Activated T-helper 9 cell treated with anti-CD3 and anti-CD28 coated beads, Interleukin-2, amount 50 U/mL, for 16 hours (primary cell): ENCODE measurements around the gene ALDH8A1.
A peak's percentile ranks its signal among the peaks of the same experiment; 100 is the strongest.
"Not testable (repeated sequence)": the region's sequence is repeated elsewhere in the genome, so short reads cannot be mapped to it uniquely, and the experiment has no call there.

Source experiments
- DNase-seq: peaks from one replicate; pipeline ENCODE4 v3.0.0-alpha.2; 2020; ENCODE audit warnings: low read depth

The ALDH8A1 gene

GRCh38 chr6:134909701-134910592, 40.0 kb downstream of the ALDH8A1 start:
- no peak for DNase-seq

- no peak for DNase-seq
Observed at GRCh38 chr6:134908906-134909516, 40.9 kb downstream of the ALDH8A1 start.

- DNase-seq, result not testable (repeated sequence)
Observed at GRCh38 chr6:134904731-134905130, 45.2 kb downstream of the ALDH8A1 start.

- DNase-seq, result no peak
Observed at GRCh38 chr6:134903448-134903847, 46.5 kb downstream of the ALDH8A1 start.

- no peak for DNase-seq
Observed at GRCh38 chr6:134902936-134903335, 47.0 kb downstream of the ALDH8A1 start.

GRCh38 chr6:134902074-134902861, 47.6 kb downstream of the ALDH8A1 start:
- no peak for DNase-seq

- DNase-seq, result no peak
Observed at GRCh38 chr6:134898575-134898974, 51.3 kb downstream of the ALDH8A1 start.

- DNase-seq, result not testable (repeated sequence)
Observed at GRCh38 chr6:134898166-134898565, 51.7 kb downstream of the ALDH8A1 start.

GRCh38 chr6:134896910-134897309, 53.0 kb downstream of the ALDH8A1 start:
- DNase-seq, result no peak

- DNase-seq, result no peak
Observed at GRCh38 chr6:134894800-134895199, 55.1 kb downstream of the ALDH8A1 start.

- DNase-seq, result no peak
Observed at GRCh38 chr6:134892362-134892761, 57.5 kb downstream of the ALDH8A1 start.

GRCh38 chr6:134891633-134892032, 58.3 kb downstream of the ALDH8A1 start:
- DNase-seq, result no peak

- DNase-seq, result no peak
Observed at GRCh38 chr6:134888316-134888715, 61.6 kb downstream of the ALDH8A1 start.

- DNase-seq, result no peak
Observed at GRCh38 chr6:134884752-134885151, 65.1 kb downstream of the ALDH8A1 start.

- no peak for DNase-seq
Observed at GRCh38 chr6:134883314-134883713, 66.6 kb downstream of the ALDH8A1 start.

- peak; percentile 21 for DNase-seq
Observed at GRCh38 chr6:134882426-134883038, 67.4 kb downstream of the ALDH8A1 start.

GRCh38 chr6:134880487-134881190, 69.3 kb downstream of the ALDH8A1 start:
- DNase-seq, result no peak

GRCh38 chr6:134878136-134878535, 71.8 kb downstream of the ALDH8A1 start:
- no peak for DNase-seq

- DNase-seq, result no peak
Observed at GRCh38 chr6:134875367-134875766, 74.5 kb downstream of the ALDH8A1 start.

- DNase-seq, result no peak
Observed at GRCh38 chr6:134873500-134874388, 76.2 kb downstream of the ALDH8A1 start.
